Upper lobe of left lung (tissue), 6 donors: ENCODE data around the gene GABBR1. TPM values are rescaled to one million over a fixed set of nuclear protein-coding genes. Genes with fewer than 3 reads are reported as not detected.

Experiments used
- ATAC-seq, 2 donors: fragments of 200-7000 bp; cut with Tn5 transposase; one replicate each; pipeline ENCODE4 v1.9.1; 2022; ENCODE audit warnings: mild to moderate bottlenecking in 2 of 2, moderate library complexity in 2 of 2; ENCODE audit not compliant: low FRiP score in 2 of 2
- DNase-seq, 2 donors: peaks; one replicate each; pipeline ENCODE4 v3.0.0-alpha.2; 2019 to 2020
- H3K27ac ChIP-seq, 4 donors: fragments of 200-600 bp; sonication (generic); one replicate each; pipeline ENCODE4 v1.5.1; 2016 to 2019
- H3K27me3 ChIP-seq, 4 donors: fragments of 200-600 bp; sonication (generic); one replicate each; pipeline ENCODE4 v1.5.1; 2017 to 2019
- H3K36me3 ChIP-seq, 4 donors: fragments of 200-600 bp; sonication (generic); one replicate each; pipeline ENCODE4 v1.5.1; 2016 to 2019
- H3K4me1 ChIP-seq, 4 donors: fragments of 200-600 bp; sonication (generic); one replicate each; pipeline ENCODE4 v1.5.1; 2018 to 2019
- H3K4me3 ChIP-seq, 4 donors: fragments of 200-600 bp; sonication (generic); one replicate each; pipeline ENCODE4 v1.5.1; 2017 to 2019; ENCODE audit warnings: mild to moderate bottlenecking in 2 of 4, moderate library complexity in 1 of 4
- H3K9me3 ChIP-seq, 4 donors: fragments of 200-600 bp; sonication (generic); one replicate each; pipeline ENCODE4 v1.5.1; 2018 to 2019
- CTCF ChIP-seq, 6 experiments: fragments of 450-650 bp in 4 of 6; fragments of 200-600 bp in 2 of 6; sonication (generic) in 2 of 6; IDR thresholded peaks; one replicate each; pipeline ENCODE4 v1.5.1; 2016 to 2019; ENCODE audit warnings: antibody characterized with exemption in 6 of 6
- EP300 ChIP-seq, 4 donors: sonication (generic); formaldehyde crosslinking; IDR thresholded peaks; one replicate each; pipeline ENCODE4 v1.5.1; 2017; ENCODE audit warnings: antibody characterized with exemption in 4 of 4, control low read depth in 2 of 4
- POLR2A ChIP-seq, 4 donors: fragments of 450-650 bp; IDR thresholded peaks; one replicate each; pipeline ENCODE4 v1.5.1; 2016 to 2017; ENCODE audit warnings: antibody characterized with exemption in 4 of 4, mild to moderate bottlenecking in 2 of 4
- POLR2AphosphoS5 ChIP-seq, 2 donors: sonication (generic); formaldehyde crosslinking; IDR thresholded peaks; one replicate each; pipeline ENCODE4 v1.5.1; 2017; ENCODE audit warnings: antibody characterized with exemption in 2 of 2
- WGBS, 2 donors: methylation state at CpG; one replicate each; pipeline ENCODE4 v1.1.5; 2017 to 2018; 5-methylcytosine and 5-hydroxymethylcytosine counted together
- total RNA-seq, 6 donors: library from RNA; depleted of rRNA in 4 of 6; stranded (reverse); fragments of >200 nt in 4 of 6; gene quantifications; one replicate each; pipeline versions ENCODE4 v1.1.0 to v1.2.1, GENCODE V29; 2016 to 2021
- donor health status: DM: no; HTN: no; CAD: no; lungs with moderate emphysema.
- donor health status: DM: no; HTN: yes; CAD: no; lungs with severe emphysema.

The GABBR1 gene
- total RNA-seq, 6 donors from 2014 or later = 13.2 to 171 (median 34.8) TPM

GRCh38 chr6:29596381-29596900 lies 36.5 kb downstream of the GABBR1 start:
- DNase-seq = no peak
- Histone ChIP-seq H3K9me3 (no peaks in the 10 kb centered on the region), H3K27ac (no peak overlapping the region), H3K4me1 (no peaks in the 10 kb centered on the region), H3K36me3 (peaks cover 0 to 4% (median 0%) of the 10 kb centered on the region in 4 donors), H3K4me3 (no peak overlapping the region), H3K27me3 (no peaks in the 10 kb centered on the region)
- no peak for ATAC-seq
- TF ChIP-seq POLR2AphosphoS5 (IDR thresholded peaks at IDR 0.05) (no peak), CTCF (IDR thresholded peaks at IDR 0.05) (no peak), EP300 (IDR thresholded peaks at IDR 0.05) (no peak), POLR2A (IDR thresholded peaks at IDR 0.05) (no peak)
- 87 to 88% methylated on average over 6 of the region's 6 CpGs for WGBS, 2 donors

GRCh38 chr6:29593199-29593855 lies 39.7 kb downstream of the GABBR1 start:
- WGBS, 2 donors = 21 to 27% methylated on average over 4 of the region's 4 CpGs
- H3K9me3 ChIP-seq = no peaks in the 10 kb centered on the region
- DNase-seq = no peak
- no peaks in the 10 kb centered on the region for H3K27me3 ChIP-seq
- no peak for TF ChIP-seq EP300 (IDR thresholded peaks at IDR 0.05)
- no peak for TF ChIP-seq POLR2AphosphoS5 (IDR thresholded peaks at IDR 0.05)
- TF ChIP-seq CTCF (IDR thresholded peaks at IDR 0.05) = no peak
- no peak for TF ChIP-seq POLR2A (IDR thresholded peaks at IDR 0.05)
- H3K4me1 ChIP-seq = no peaks in the 10 kb centered on the region
- H3K36me3 ChIP-seq = no peaks in the 10 kb centered on the region
- H3K27ac ChIP-seq = no peak overlapping the region
- no peak overlapping the region for H3K4me3 ChIP-seq
- no peak for ATAC-seq

GRCh38 chr6:29591677-29592076 lies 41.3 kb downstream of the GABBR1 start:
- DNase-seq (no peak), ATAC-seq (no peak)
- WGBS, 2 donors = 70 to 81% methylated on average over 2 of the region's 2 CpGs
- Histone ChIP-seq H3K27ac (no peak overlapping the region), H3K4me1 (no peaks in the 10 kb centered on the region), H3K36me3 (no peaks in the 10 kb centered on the region), H3K9me3 (no peaks in the 10 kb centered on the region), H3K27me3 (no peaks in the 10 kb centered on the region), H3K4me3 (no peak overlapping the region)
- TF ChIP-seq EP300 (IDR thresholded peaks at IDR 0.05) (no peak), POLR2A (IDR thresholded peaks at IDR 0.05) (no peak), POLR2AphosphoS5 (IDR thresholded peaks at IDR 0.05) (no peak), CTCF (IDR thresholded peaks at IDR 0.05) (no peak)

GRCh38 chr6:29590218-29590808 lies 42.7 kb downstream of the GABBR1 start:
- no peak for TF ChIP-seq EP300 (IDR thresholded peaks at IDR 0.05)
- no peak for TF ChIP-seq CTCF (IDR thresholded peaks at IDR 0.05)
- TF ChIP-seq POLR2AphosphoS5 (IDR thresholded peaks at IDR 0.05) = no peak
- TF ChIP-seq POLR2A (IDR thresholded peaks at IDR 0.05) = no peak
- Histone ChIP-seq H3K9me3 (no peaks in the 10 kb centered on the region), H3K4me3 (no peak overlapping the region), H3K27ac (no peak overlapping the region), H3K27me3 (no peaks in the 10 kb centered on the region), H3K4me1 (no peaks in the 10 kb centered on the region), H3K36me3 (no peaks in the 10 kb centered on the region)
- no peak for DNase-seq
- 71 to 86% methylated on average over 4 of the region's 4 CpGs for WGBS, 2 donors
- ATAC-seq = no peak
